DMS79 (cell line): Measurements from ENCODE around the gene VASN.

Experiments
- DNase-seq: peaks from one replicate; lab custom pipeline; 2025; lab: John Stamatoyannopoulos, UW

The VASN gene

DNA sequence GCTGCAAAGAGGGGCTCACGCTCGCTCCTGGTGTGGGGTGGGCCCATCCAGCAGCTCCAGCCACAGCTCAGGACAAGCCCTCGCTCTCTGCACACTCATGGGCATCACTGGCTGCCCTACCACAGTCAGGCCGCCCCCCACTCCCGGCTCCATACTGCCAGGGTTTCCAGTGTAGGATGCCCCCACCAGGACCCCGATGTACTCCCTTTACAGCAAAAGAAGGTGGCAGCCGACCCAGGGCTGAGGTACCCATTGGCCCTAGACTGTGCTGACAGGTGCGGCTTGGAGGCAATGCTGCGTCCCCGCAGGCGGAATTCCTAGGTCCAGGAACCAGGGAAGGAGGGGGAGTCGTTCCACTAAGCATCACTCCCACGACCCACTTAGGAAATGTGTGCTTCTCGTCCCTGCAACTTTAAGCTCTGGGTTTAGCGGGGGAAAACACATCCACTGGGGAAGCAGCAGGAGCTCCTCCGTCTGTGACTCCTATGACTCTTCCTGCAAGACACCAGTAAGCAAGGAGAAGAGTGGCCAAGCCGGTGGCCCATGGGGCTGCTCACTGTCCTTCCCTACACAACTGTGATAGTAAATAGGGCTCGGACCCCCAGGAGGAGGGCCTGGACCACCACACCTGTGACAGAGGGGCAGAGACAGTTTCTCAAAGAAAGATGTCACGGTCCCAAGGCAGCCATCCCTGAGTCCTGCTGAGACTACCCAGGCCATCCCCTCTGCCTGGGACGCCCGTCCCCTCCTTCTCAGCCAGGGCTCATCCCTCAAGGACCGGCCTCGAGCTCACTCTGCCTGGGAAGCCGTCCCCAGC lies 31.7 kb downstream of the VASN start:
- no peak for DNase-seq

DNA sequence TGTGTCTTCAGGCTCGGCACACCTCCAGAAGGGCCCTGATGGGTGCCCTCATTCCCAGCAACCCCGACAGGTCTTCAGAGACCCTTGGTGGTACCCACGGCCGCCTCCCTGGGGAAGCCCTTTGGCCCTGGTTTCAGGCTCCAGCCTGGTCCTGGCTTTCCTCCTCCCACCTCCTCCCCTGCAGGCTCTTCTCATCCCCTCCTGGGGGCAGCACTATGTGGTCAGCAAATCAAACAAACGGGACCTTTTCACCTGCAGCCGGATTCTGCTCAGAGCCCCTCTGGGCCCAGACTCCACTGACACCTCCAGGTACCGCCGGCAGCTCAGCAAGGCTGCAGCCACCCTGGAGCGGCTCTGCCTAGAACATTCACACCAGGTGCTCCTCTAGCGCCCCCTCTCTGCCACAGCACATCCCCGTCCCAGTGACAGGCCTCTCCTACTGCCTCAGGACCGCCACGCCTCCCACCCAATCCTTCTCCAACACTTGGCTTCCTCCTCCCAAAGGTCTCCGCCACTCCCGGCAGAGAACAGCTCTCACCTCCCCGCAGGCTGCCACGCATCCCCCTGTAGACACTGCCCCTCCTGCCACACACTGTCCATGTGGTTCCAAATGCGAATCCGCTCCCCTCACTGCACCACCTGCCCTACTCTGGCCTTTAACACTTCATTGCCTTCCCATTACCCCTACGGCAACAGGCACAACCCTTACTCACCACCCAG lies 32.8 kb downstream of the VASN start:
- DNase-seq, result no peak

DNA sequence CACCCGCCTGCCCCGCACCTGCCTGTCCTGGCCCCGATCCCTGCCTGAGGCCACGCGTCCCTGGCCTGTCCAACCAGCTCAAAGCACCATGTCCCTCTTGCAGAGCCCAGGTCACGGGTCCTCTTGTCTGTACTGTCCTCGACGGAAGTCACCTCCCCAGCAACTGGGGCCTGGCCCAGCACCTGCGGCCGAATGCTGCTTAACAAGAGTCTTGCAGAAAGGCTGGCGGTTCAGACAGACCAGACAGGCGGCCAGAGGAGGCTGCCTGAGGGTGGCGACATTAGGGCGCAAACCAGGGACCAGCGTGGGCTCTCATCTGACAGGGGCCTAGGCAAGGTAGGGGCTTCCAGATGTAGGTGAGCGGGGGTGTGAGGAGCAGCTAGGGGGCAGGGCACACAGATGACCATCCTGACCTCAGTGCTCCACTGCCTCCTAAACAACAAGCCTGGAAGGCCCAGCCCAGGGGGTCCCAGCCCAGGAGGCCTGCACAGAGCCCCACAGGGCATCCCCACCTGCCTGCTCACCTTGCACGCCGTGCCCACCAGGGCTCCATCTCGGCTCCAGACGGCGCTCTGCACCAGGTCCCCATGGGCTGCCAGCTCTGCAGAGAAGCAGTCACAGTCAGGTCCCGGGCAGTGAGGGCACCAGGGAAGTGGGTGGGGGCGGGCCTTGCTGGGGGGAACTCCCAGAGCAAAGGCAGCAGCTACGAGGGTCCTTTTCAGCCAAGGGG lies 33.5 kb downstream of the VASN start:
- DNase-seq, result no peak

DNA sequence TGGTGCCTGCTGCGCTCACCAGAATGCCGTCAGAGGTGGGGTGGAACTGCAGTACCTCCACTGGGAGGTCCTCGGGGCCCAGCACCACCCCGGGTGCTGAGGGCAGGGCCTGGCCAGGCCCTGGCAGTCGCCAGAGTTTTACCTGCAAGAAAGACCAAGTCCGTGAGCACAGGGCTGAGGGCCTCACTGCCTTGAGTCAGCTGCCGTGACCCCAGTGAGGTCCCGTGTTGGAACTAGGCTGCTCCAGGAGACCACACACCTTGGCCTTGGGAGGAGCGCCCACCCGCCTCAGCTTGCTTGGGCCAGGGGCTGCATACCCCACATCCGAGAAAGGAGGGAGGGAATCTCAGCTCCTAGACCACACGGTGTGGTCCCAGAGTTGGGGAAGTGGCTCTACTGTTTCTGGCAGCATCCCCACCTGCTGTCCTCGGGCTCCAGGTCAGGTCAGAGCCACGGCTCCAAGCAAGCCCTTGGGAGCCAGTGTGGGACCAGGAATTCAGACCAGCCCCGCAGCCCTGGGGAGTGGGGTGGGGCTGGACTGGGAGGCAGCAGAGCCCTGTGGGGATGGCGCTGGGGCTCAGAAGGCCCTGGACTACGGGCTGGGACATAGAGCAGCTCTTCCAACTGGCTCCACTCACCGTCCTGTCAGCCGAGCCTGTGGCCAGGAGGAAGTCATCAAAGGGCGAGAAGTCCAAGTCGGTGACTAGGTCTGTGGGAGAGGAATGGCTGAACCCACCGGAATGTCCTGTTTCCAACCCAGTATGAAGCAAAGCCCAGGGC lies 36.1 kb downstream of the VASN start:
- no peak for DNase-seq

DNA sequence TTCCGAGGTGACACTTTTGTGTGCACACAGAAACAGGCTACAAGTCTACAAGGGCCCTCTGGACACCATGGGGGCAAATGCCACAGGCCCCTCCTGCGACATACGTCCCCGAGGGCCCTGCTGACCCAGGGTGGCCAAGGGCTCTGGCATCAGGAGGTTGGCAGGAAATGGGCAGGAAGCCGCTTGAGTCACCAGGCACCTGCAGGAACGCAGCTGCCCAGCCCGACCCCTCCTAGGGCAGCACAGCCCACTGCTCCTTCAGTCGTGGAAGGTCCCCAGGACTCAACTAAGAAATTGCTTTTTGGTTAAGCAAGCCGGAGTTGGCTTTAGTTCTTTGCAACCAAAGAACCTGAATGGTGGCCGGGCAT lies 36.7 kb downstream of the VASN start:
- no peak for DNase-seq

DNA sequence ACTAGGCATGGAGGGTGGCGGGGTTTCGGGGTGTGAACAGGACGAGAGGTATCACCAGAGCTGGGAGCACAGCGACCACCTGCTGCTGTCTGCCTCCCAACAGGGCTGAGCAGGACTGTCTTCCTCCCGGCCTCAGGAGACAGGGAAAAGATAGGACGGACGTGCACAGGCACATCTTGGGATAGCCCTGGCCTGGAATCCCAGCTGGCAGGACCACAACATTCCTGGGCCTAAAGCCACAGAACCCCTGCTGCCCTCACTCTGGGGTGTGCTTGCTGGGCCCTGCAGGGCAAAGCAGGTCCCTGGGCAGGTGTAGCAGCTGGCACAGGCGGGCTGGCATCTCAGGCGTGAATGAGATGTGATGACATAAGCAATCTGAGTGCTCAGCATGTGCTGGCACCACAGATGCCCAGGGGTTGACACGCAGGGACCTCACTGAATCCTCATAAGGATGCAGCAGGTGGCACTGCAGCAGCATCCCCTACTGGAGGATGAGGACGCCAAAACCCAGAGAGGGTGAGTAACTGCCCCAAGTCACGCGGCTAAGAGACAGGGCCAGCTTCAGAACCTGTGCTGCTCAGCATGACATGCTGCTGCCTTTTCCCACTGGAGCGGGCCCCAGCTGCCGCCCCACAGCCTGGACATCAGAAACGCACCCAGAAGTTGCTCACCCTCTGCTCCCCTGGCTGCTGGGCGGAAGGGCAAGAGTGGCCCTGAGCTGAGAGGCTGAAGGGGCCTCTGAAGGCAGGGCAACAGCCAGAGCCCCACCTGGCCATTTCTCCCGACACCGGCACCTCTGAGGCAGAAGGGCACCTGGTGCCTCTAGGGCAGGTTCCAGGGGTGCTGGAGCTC lies 37.7 kb downstream of the VASN start:
- peak; percentile 46 for DNase-seq

DNA sequence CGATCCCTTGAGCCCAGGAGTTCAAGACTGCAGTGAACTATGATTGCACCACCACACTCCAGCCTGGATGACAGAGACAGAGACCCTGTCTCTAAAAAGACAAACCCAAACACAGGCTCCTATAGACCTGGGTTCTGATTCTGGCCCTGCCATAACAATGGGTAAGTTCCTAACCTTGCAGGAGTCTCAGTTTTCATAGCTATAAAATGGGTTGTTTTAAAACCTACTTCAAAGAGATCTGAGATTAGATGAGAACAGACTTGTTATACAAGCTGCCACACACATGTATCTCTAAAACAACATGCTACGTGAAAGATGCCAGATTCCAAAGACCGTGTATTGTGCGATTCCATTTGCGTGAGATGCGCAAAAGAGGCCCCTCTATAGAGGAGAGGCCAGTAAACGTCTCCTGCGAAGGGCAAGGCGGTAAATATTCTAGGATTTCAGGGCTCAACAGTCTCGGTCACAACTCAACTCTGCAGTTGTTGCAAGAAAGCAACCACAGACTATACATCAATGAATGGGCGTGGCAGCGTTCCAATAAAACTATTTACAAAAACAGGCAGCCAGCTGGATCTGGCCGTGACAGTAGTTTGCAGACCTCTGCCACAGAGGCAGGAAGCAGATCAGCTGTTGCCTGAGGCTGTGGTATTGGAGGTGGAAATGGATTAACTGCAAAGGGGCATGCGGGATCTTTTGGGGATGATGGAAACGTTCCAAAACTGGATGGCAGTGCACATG lies 38.9 kb downstream of the VASN start:
- peak; percentile 10 for DNase-seq

GRCh38 chr16:4411684-4412083 lies 40.0 kb downstream of the VASN start:
- DNase-seq, result no peak

DNA sequence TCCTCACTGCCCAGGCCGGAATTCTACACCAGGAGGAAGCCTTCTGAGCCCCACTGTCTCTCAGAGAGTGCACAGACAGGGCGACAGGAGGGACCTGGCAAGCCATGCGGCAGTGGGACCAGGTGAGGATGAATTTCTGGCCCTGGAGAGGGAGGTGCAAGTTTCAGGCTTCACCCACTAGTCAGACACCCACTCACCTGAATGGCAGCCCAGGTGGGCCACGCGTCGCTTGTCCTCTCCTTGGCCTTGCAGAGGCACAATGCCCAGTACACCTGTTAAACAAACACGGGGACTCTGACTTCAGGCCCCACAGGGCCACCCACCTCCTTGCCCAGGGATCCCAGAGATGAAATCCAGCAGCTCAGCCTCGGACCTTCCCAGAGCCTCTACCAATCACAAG lies 40.5 kb downstream of the VASN start:
- DNase-seq, result no peak

- DNase-seq, result no peak
These were observed 41.2 kb downstream of the VASN start for GRCh38 chr16:4412854-4413253.

GRCh38 chr16:4414187-4414917 lies 42.7 kb downstream of the VASN start:
- DNase-seq, result no peak

GRCh38 chr16:4415538-4416199 lies 44.0 kb downstream of the VASN start:
- DNase-seq, result no peak

GRCh38 chr16:4416200-4417032 lies 44.8 kb downstream of the VASN start, which contains the start of gene CORO7:
Gene CORO7 (minus strand): TSS chr16:4416596. CDS start chr16:4416518, 78 bp downstream.
- DNase-seq, result peak; percentile 65

- no peak for DNase-seq
These were observed 47.8 kb downstream of the VASN start for GRCh38 chr16:4419402-4419959.

GRCh38 chr16:4420505-4421105 lies 49.0 kb downstream of the VASN start:
- no peak for DNase-seq

DNA sequence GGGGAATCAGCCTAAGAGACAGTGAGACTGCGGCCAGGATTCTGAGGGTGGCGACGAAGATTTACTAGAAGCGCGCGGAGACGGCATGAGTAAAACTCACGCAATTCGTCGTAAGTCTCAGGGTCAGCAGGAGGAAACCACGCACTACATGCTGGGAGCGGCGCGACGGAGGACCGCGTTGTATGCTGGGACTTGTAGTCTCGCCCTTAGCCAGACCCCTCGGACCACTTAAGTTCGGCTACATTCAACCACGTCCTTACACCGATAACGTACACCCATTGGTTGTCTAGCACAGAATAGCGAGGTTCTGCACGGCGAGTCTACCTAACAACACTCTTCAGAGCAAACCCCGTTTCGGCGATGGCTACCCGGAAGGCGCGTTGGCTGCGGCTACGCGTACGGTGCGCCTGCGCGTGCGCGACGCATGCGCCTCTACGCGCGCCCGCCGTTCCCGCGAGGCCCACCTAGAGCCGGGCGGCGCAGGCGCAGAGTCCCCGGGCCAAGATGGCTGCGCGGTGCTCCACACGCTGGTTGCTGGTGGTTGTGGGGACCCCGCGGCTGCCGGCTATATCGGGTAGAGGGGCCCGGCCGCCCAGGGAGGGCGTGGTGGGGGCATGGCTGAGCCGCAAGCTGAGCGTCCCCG lies 53.9 kb downstream of the VASN start, which contains the start of gene DNAJA3:
TSS of gene DNAJA3 (plus strand) at position 491 of the 643 bp plus-strand sequence. CDS start at position 505, 14 bp downstream.
- peak; percentile 88 for DNase-seq
